Right cardiac atrium (tissue), 5 donors: ENCODE results near the gene LRRC45. TPM values are rescaled to one million over a fixed set of nuclear protein-coding genes. Genes with fewer than 3 reads are reported as not detected.

ENCODE experiments used
- ATAC-seq, 2 donors: fragments of 200-7000 bp; cut with Tn5 transposase; one replicate each; pipeline versions ENCODE4 v1.8.0 to v1.9.1; 2020; ENCODE audit warnings: moderate library complexity in 2 of 2, mild to moderate bottlenecking in 1 of 2
- DNase-seq, 3 donors: peaks; one replicate each; pipeline ENCODE4 v3.0.0-alpha.2; 2020
- H3K27ac ChIP-seq: one replicate; pipeline ENCODE4 v1.5.1; 2013; ENCODE audit warnings: mild to moderate bottlenecking, low read length, control low read depth, moderate library complexity
- H3K27me3 ChIP-seq: one replicate; pipeline ENCODE4 v1.6.1; 2013; ENCODE audit not compliant: control insufficient read depth, insufficient read depth
- H3K4me1 ChIP-seq: one replicate; pipeline ENCODE4 v1.6.1; 2013; ENCODE audit warnings: low read length; ENCODE audit not compliant: control insufficient read depth, insufficient read depth
- H3K4me3 ChIP-seq: one replicate; pipeline ENCODE4 v1.5.1; 2013; ENCODE audit warnings: low read length, control low read depth
- H3K9me3 ChIP-seq: one replicate; pipeline ENCODE4 v1.6.1; 2013; ENCODE audit warnings: low read length; ENCODE audit not compliant: control insufficient read depth
- WGBS: extraction: QIAGEN DNeasy Blood & Tissue Kit; methylation state at CpG from one replicate; pipeline ENCODE4 v1.1.7; 2013; 5-methylcytosine and 5-hydroxymethylcytosine counted together
- intact Hi-C, 4 donors: fragments of 100-400 bp; cut with DNase I; formaldehyde crosslinking; loops; one replicate each; pipeline versions ENCODE4 v1.11.0 to v1.14.0; 2022 to 2023
- polyA plus RNA-seq: library from polyadenylated mRNA; stranded (reverse); fragments of 200-250 nt; gene quantifications from one replicate; pipeline ENCODE4 v1.2.3, GENCODE V29; 2013
- total RNA-seq, 4 donors: library from RNA; stranded (reverse); fragmentation: NEBNext Ultra II Directional; extraction: Animal tissue kit (Norgen Biotek cat#: 25700); gene quantifications; one replicate each; pipeline ENCODE4 v1.2.1, GENCODE V29; 2021
- donor health status: healthy with polysubstance abuse.
- donor health status: DM: no; HTN: yes; CAD: no.
- donor health status: DM: no; HTN: no; CAD: no.
- donor health status: DM: no; HTN: yes; CAD: no; lungs with severe emphysema.
- donor health status: DM: yes; HTN: yes; CAD: no.

Gene LRRC45
- total and polyA plus RNA-seq, 5 donors, result 3.2 to 6.7 (median 5.5) TPM

- Histone ChIP-seq H3K27ac (no peak overlapping the region), H3K4me3 (no peak overlapping the region), H3K4me1 (peaks cover 2% of the 10 kb centered on the region), H3K9me3 (no peaks in the 10 kb centered on the region), H3K27me3 (no peaks in the 10 kb centered on the region)
- intact Hi-C loops, result no loop called here
- no peak for ATAC-seq
- WGBS, result 95% methylated on average over 39 of the region's 39 CpGs
- DNase-seq, result no peak
Measured at GRCh38 chr17:82010575-82011525, 12.3 kb upstream of the LRRC45 start.

- peaks cover 2% of the 10 kb centered on the region for H3K4me1 ChIP-seq
- intact Hi-C loops, result no loop called here
- no peak for DNase-seq
- no peak for ATAC-seq
- no peak overlapping the region for H3K4me3 ChIP-seq
- 93% methylated on average over 19 of the region's 19 CpGs for WGBS
- H3K27ac ChIP-seq, result no peak overlapping the region
- no peaks in the 10 kb centered on the region for H3K9me3 ChIP-seq
- no peaks in the 10 kb centered on the region for H3K27me3 ChIP-seq
Measured at GRCh38 chr17:82011617-82012187, 11.4 kb upstream of the LRRC45 start.

GRCh38 chr17:82012261-82012639 lies 10.9 kb upstream of the LRRC45 start:
- 72% methylated on average over 20 of the region's 20 CpGs for WGBS
- intact Hi-C loops, result no loop called here
- H3K27ac ChIP-seq, result no peak overlapping the region

GRCh38 chr17:82012640-82013295 lies 10.3 kb upstream of the LRRC45 start:
- DNase-seq, result no peak
- Histone ChIP-seq H3K27ac (peak overlapping the region; percentile 16), H3K4me1 (peaks cover 2% of the 10 kb centered on the region), H3K9me3 (no peaks in the 10 kb centered on the region), H3K27me3 (no peaks in the 10 kb centered on the region), H3K4me3 (no peak overlapping the region)
- WGBS, result 83% methylated on average over 19 of the region's 19 CpGs
- ATAC-seq, result no peak
- intact Hi-C loops, result no loop called here

More at GRCh38 chr17:82012261-82012639, 10.9 kb upstream of the LRRC45 start:
- DNase-seq (no peak), ATAC-seq (no peak)
- H3K4me1 ChIP-seq, result peaks cover 2% of the 10 kb centered on the region
- no peaks in the 10 kb centered on the region for H3K9me3 ChIP-seq
- H3K27me3 ChIP-seq, result no peaks in the 10 kb centered on the region
- no peak overlapping the region for H3K4me3 ChIP-seq

- H3K27me3 ChIP-seq, result no peaks in the 10 kb centered on the region
- intact Hi-C loops, result no loop called here
- no peak overlapping the region for H3K4me3 ChIP-seq
- ATAC-seq (peak; percentile 12 to 20), DNase-seq (no peak)
- H3K9me3 ChIP-seq, result no peaks in the 10 kb centered on the region
- peaks cover 2% of the 10 kb centered on the region for H3K4me1 ChIP-seq
- 66% methylated on average over 22 of the region's 22 CpGs for WGBS
- peak overlapping the region; percentile 76 for H3K27ac ChIP-seq
Measured at GRCh38 chr17:82013341-82013740, 9.8 kb upstream of the LRRC45 start.

- ATAC-seq, result peak; percentile 4 to 5
- intact Hi-C loops, result no loop called here
Measured at GRCh38 chr17:82013772-82014321, 9.3 kb upstream of the LRRC45 start.

GRCh38 chr17:82014432-82014831 lies 8.7 kb upstream of the LRRC45 start:
- WGBS, result 68% methylated on average over 23 of the region's 23 CpGs
- Histone ChIP-seq H3K27ac (no peak overlapping the region), H3K9me3 (no peaks in the 10 kb centered on the region), H3K4me3 (no peak overlapping the region), H3K27me3 (no peaks in the 10 kb centered on the region), H3K4me1 (peaks cover 2% of the 10 kb centered on the region)
- intact Hi-C loops, result no loop called here
- ATAC-seq, result no peak
- no peak for DNase-seq

More at GRCh38 chr17:82013772-82014321, 9.3 kb upstream of the LRRC45 start:
- Histone ChIP-seq H3K4me1 (peaks cover 2% of the 10 kb centered on the region), H3K9me3 (no peaks in the 10 kb centered on the region), H3K4me3 (no peak overlapping the region), H3K27ac (peak overlapping the region; percentile 76), H3K27me3 (no peaks in the 10 kb centered on the region)
- 79% methylated on average over 16 of the region's 16 CpGs for WGBS
- DNase-seq, result no peak

GRCh38 chr17:82014971-82015310 lies 8.2 kb upstream of the LRRC45 start:
- H3K4me3 ChIP-seq, result no peak overlapping the region
- no peaks in the 10 kb centered on the region for H3K27me3 ChIP-seq
- peaks cover 2% of the 10 kb centered on the region for H3K4me1 ChIP-seq
- no peak for ATAC-seq
- 88% methylated on average over 13 of the region's 13 CpGs for WGBS
- H3K9me3 ChIP-seq, result no peaks in the 10 kb centered on the region
- intact Hi-C loops, result loop anchor here in 1 of 4 donors (5.0 kb wide), 1 partner anchor 53 kb away; the partner anchor contains the start of gene NOTUM
- H3K27ac ChIP-seq, result no peak overlapping the region
- no peak for DNase-seq

GRCh38 chr17:82015311-82015971 lies 7.7 kb upstream of the LRRC45 start:
- Histone ChIP-seq H3K27me3 (no peaks in the 10 kb centered on the region), H3K4me3 (no peak overlapping the region), H3K27ac (no peak overlapping the region), H3K4me1 (peaks cover 2% of the 10 kb centered on the region), H3K9me3 (no peaks in the 10 kb centered on the region)
- DNase-seq (no peak), ATAC-seq (no peak)
- intact Hi-C loops, result loop anchor here in 1 of 4 donors (5.0 kb wide), 1 partner anchor 53 kb away; the partner anchor contains the start of gene NOTUM
- WGBS, result 84% methylated on average over 24 of the region's 24 CpGs

- Histone ChIP-seq H3K4me1 (peaks cover 2% of the 10 kb centered on the region), H3K9me3 (no peaks in the 10 kb centered on the region), H3K27me3 (no peaks in the 10 kb centered on the region), H3K27ac (no peak overlapping the region), H3K4me3 (no peak overlapping the region)
- DNase-seq (no peak), ATAC-seq (no peak)
- intact Hi-C loops, result loop anchor here in 1 of 4 donors (5.0 kb wide), 1 partner anchor 54 kb away; the partner anchor contains the start of gene NOTUM
- 90% methylated on average over 28 of the region's 28 CpGs for WGBS
Measured at GRCh38 chr17:82016061-82016874, 6.8 kb upstream of the LRRC45 start.
